Ovary (tissue), 3 donors: ENCODE measurements around the gene KNDC1.

Experiments
- CTCF ChIP-seq, 3 donors: fragments of 450-650 bp in 2 of 3; fragments of 200-600 bp in 1 of 3; IDR thresholded peaks; one replicate each; pipeline versions ENCODE4 v1.5.1 to v1.8.0; 2016 to 2022; ENCODE audit warnings: antibody characterized with exemption in 3 of 3, mild to moderate bottlenecking in 1 of 3
- POLR2A ChIP-seq: fragments of 450-650 bp; IDR thresholded peaks from one replicate; pipeline ENCODE4 v1.6.1; 2017; ENCODE audit warnings: antibody characterized with exemption, mild to moderate bottlenecking, moderate library complexity
- donor health status: DM: no; HTN: no; CAD: no.

GRCh38 chr10:133182190-133182589, 22.2 kb downstream of the KNDC1 start:
- no peak for TF ChIP-seq CTCF (IDR thresholded peaks at IDR 0.05)
- TF ChIP-seq POLR2A = no peak
